ENCODE data around the gene USP35.

Gene USP35

GRCh38 chr11:78200061-78200460, 11.3 kb downstream of the USP35 start:
- Histone ChIP-seq H3K27me3 (ENCODE audit: control insufficient read depth, insufficient read depth, low read length) (no peaks in the 10 kb centered on the region), H3K27ac (no peak overlapping the region), H3K79me2 (no peaks in the 10 kb centered on the region), H2AFZ (no peak overlapping the region), H3K9me3 (ENCODE audit: control insufficient read depth, low read length) (no peaks in the 10 kb centered on the region), H3K4me1 (no peaks in the 10 kb centered on the region), H3K4me2 (ENCODE audit: low read length) (no peak overlapping the region), H3K36me3 (ENCODE audit: control insufficient read depth, insufficient read depth, low read length) (no peaks in the 10 kb centered on the region), H3K9ac (no peak overlapping the region), H3K4me3 (ENCODE audit: low read depth, low read length) (no peak overlapping the region)
- no peak for TF ChIP-seq CTCF (IDR thresholded peaks at IDR 0.05)

GRCh38 chr11:78200553-78200952, 11.8 kb downstream of the USP35 start:
- TF ChIP-seq CTCF (IDR thresholded peaks at IDR 0.05) = no peak
- Histone ChIP-seq H3K27ac (no peak overlapping the region), H3K4me3 (ENCODE audit: low read depth, low read length) (no peak overlapping the region), H3K9ac (no peak overlapping the region), H3K36me3 (ENCODE audit: control insufficient read depth, insufficient read depth, low read length) (no peaks in the 10 kb centered on the region), H2AFZ (no peak overlapping the region), H3K79me2 (no peaks in the 10 kb centered on the region), H3K4me1 (no peaks in the 10 kb centered on the region), H3K4me2 (ENCODE audit: low read length) (no peak overlapping the region), H3K9me3 (ENCODE audit: control insufficient read depth, low read length) (no peaks in the 10 kb centered on the region), H3K27me3 (ENCODE audit: control insufficient read depth, insufficient read depth, low read length) (no peaks in the 10 kb centered on the region)

GRCh38 chr11:78201096-78201818, 12.5 kb downstream of the USP35 start:
- Histone ChIP-seq H3K27me3 (ENCODE audit: control insufficient read depth, insufficient read depth, low read length) (no peaks in the 10 kb centered on the region), H3K4me2 (ENCODE audit: low read length) (no peak overlapping the region), H3K9ac (no peak overlapping the region), H3K9me3 (ENCODE audit: control insufficient read depth, low read length) (no peaks in the 10 kb centered on the region), H3K4me3 (ENCODE audit: low read depth, low read length) (no peak overlapping the region), H3K79me2 (no peaks in the 10 kb centered on the region), H3K36me3 (ENCODE audit: control insufficient read depth, insufficient read depth, low read length) (no peaks in the 10 kb centered on the region), H3K27ac (no peak overlapping the region), H3K4me1 (no peaks in the 10 kb centered on the region), H2AFZ (no peak overlapping the region)
- TF ChIP-seq CTCF (IDR thresholded peaks at IDR 0.05) = no peak

GRCh38 chr11:78202733-78203167, 14.0 kb downstream of the USP35 start:
- no peaks in the 10 kb centered on the region for H3K9me3 ChIP-seq (ENCODE audit: control insufficient read depth, low read length)
- H3K36me3 ChIP-seq (ENCODE audit: control insufficient read depth, insufficient read depth, low read length) = no peaks in the 10 kb centered on the region
- TF ChIP-seq CTCF (IDR thresholded peaks at IDR 0.05) = no peak
- no peaks in the 10 kb centered on the region for H3K4me1 ChIP-seq
- H2AFZ ChIP-seq = no peak overlapping the region
- H3K4me2 ChIP-seq (ENCODE audit: low read length) = no peak overlapping the region
- no peaks in the 10 kb centered on the region for H3K79me2 ChIP-seq
- H3K4me3 ChIP-seq (ENCODE audit: low read depth, low read length) = no peak overlapping the region
- H3K27me3 ChIP-seq (ENCODE audit: control insufficient read depth, insufficient read depth, low read length) = no peaks in the 10 kb centered on the region
- H3K27ac ChIP-seq = no peak overlapping the region
- no peak overlapping the region for H3K9ac ChIP-seq

GRCh38 chr11:78203184-78203583, 14.5 kb downstream of the USP35 start:
- Histone ChIP-seq H3K4me3 (ENCODE audit: low read depth, low read length) (no peak overlapping the region), H3K79me2 (no peaks in the 10 kb centered on the region), H3K36me3 (ENCODE audit: control insufficient read depth, insufficient read depth, low read length) (no peaks in the 10 kb centered on the region), H3K4me1 (no peaks in the 10 kb centered on the region), H3K27ac (no peak overlapping the region), H3K27me3 (ENCODE audit: control insufficient read depth, insufficient read depth, low read length) (no peaks in the 10 kb centered on the region), H3K9ac (no peak overlapping the region), H2AFZ (no peak overlapping the region), H3K4me2 (ENCODE audit: low read length) (no peak overlapping the region), H3K9me3 (ENCODE audit: control insufficient read depth, low read length) (no peaks in the 10 kb centered on the region)
- no peak for TF ChIP-seq CTCF (IDR thresholded peaks at IDR 0.05)

Data from parathyroid adenoma (tissue), 2 donors.